Right lobe of liver (tissue), 6 donors: ENCODE data around the gene DIS3L2. TPM values are rescaled to one million over a fixed set of nuclear protein-coding genes. Genes with fewer than 3 reads are reported as not detected.

Experiments
- ATAC-seq, 4 donors: fragments of 200-7000 bp; cut with Tn5 transposase; one replicate each; pipeline ENCODE4 v1.9.1; 2020; ENCODE audit warnings: mild to moderate bottlenecking in 4 of 4, moderate library complexity in 4 of 4
- DNase-seq, 3 donors: peaks; one replicate each; pipeline ENCODE4 v3.0.0-alpha.2; 2020
- H3K27ac ChIP-seq, 3 donors: fragments of 200-600 bp; one replicate each; pipeline ENCODE4 v1.8.0; 2022
- H3K27me3 ChIP-seq, 2 donors: fragments of 200-600 bp; one replicate each; pipeline ENCODE4 v1.8.0; 2022
- H3K36me3 ChIP-seq, 4 donors: fragments of 200-600 bp; sonication (generic) in 1 of 4; one replicate each; pipeline versions ENCODE4 v1.5.1 to v1.8.0; 2017 to 2022; ENCODE audit warnings: control low read depth in 1 of 4
- H3K4me1 ChIP-seq, 4 donors: fragments of 200-600 bp; sonication (generic) in 1 of 4; one replicate each; pipeline versions ENCODE4 v1.5.1 to v1.8.0; 2017 to 2022; ENCODE audit warnings: control low read depth in 1 of 4
- H3K4me3 ChIP-seq, 3 donors: fragments of 200-600 bp; one replicate each; pipeline ENCODE4 v1.8.0; 2022
- H3K9me3 ChIP-seq, 4 donors: fragments of 200-600 bp; sonication (generic) in 1 of 4; one replicate each; pipeline versions ENCODE4 v1.5.1 to v1.8.0; 2017 to 2022; ENCODE audit warnings: control low read depth in 1 of 4
- POLR2A ChIP-seq: fragments of 450-650 bp; IDR thresholded peaks from one replicate; pipeline ENCODE4 v1.6.1; 2017; ENCODE audit warnings: antibody characterized with exemption, mild to moderate bottlenecking
- WGBS: methylation state at CpG from one replicate; pipeline ENCODE4 v1.1.6; 2018; ENCODE audit warnings: low coverage, low lambda C conversion rate; ENCODE audit not compliant: insufficient coverage; ENCODE audit errors: missing lambda C conversion rate; 5-methylcytosine and 5-hydroxymethylcytosine counted together
- intact Hi-C, 2 donors: fragments of 100-400 bp; cut with DNase I; formaldehyde crosslinking; loops; one replicate each; pipeline versions ENCODE4 v1.11.2 to v1.14.1; 2022
- total RNA-seq, 6 experiments: library from RNA; depleted of rRNA in 2 of 6; stranded (reverse); fragments of >200 nt in 2 of 6; fragmentation: NEBNext Ultra II Directional in 3 of 6; extraction: Animal tissue kit (Norgen Biotek cat#: 25700) in 3 of 6; gene quantifications; one replicate each; pipeline versions ENCODE4 v1.1.0 to v1.2.4, GENCODE V29; 2016 to 2023
- TF ChIP-seq, protein P1 (sequence below), 4 donors: fragments of 200-600 bp in 3 of 4; fragments of 450-650 bp in 1 of 4; IDR thresholded peaks; one replicate each; pipeline versions ENCODE4 v1.5.1 to v1.8.0; 2016 to 2022; ENCODE audit warnings: antibody characterized with exemption in 4 of 4, mild to moderate bottlenecking in 2 of 4
- donor health status: DM: no; HTN: yes; CAD: no.
- donor health status: DM: no; HTN: no; CAD: no.
- donor health status: DM: no; HTN: no; CAD: no.
- donor health status: DM: no; HTN: yes; CAD: no.
- donor health status: DM: no; HTN: yes; CAD: no.

DIS3L2 gene
- total RNA-seq, 6 experiments from 2014 or later: 8.1 to 22.3 (median 16.7) TPM

DNA sequence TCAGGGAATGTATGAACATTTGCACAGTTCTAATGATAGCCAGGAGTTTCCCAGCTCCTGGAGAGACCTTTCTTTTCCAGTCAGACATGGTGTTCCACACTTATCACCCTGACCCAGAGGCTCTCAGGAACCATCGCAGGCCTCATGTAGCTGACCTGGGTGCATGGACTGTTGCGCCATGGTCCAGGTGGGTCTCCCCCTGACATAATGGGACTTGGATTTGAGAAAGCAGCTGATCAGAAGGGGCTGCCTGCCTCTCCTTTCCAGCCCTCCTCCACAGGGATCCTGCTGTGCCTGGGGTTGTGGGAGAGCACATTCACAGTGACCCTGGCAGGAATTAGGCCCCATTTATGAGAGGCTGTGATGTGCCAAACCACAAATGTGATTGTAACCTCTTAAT lies 283.6 kb downstream of the DIS3L2 start:
- DNase-seq: no peak
- 100% methylated on average over 2 of the region's 2 CpGs for WGBS
- intact Hi-C loops: no loop called here

GRCh38 chr2:232246245-232246644 lies 284.7 kb downstream of the DIS3L2 start:
- Histone ChIP-seq H3K4me3 (no peak overlapping the region), H3K27me3 (no peaks in the 10 kb centered on the region), H3K36me3 (no peaks in the 10 kb centered on the region), H3K9me3 (no peaks in the 10 kb centered on the region), H3K4me1 (no peaks in the 10 kb centered on the region), H3K27ac (no peak overlapping the region)
- intact Hi-C loops: no loop called here
- ATAC-seq: no peak
- 100% methylated on average over 1 of the region's 3 CpGs for whole genome bisulfite sequencing
- TF ChIP-seq, protein P1, sequence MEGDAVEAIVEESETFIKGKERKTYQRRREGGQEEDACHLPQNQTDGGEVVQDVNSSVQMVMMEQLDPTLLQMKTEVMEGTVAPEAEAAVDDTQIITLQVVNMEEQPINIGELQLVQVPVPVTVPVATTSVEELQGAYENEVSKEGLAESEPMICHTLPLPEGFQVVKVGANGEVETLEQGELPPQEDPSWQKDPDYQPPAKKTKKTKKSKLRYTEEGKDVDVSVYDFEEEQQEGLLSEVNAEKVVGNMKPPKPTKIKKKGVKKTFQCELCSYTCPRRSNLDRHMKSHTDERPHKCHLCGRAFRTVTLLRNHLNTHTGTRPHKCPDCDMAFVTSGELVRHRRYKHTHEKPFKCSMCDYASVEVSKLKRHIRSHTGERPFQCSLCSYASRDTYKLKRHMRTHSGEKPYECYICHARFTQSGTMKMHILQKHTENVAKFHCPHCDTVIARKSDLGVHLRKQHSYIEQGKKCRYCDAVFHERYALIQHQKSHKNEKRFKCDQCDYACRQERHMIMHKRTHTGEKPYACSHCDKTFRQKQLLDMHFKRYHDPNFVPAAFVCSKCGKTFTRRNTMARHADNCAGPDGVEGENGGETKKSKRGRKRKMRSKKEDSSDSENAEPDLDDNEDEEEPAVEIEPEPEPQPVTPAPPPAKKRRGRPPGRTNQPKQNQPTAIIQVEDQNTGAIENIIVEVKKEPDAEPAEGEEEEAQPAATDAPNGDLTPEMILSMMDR (IDR thresholded peaks at IDR 0.05): no peak
- no peak for TF ChIP-seq POLR2A
- no peak for DNase-seq

More for the DNA sequence above, 283.6 kb downstream of the DIS3L2 start:
- H3K9me3 ChIP-seq: no peaks in the 10 kb centered on the region
- TF ChIP-seq, protein P1 (IDR thresholded peaks at IDR 0.05): no peak
- no peak for TF ChIP-seq POLR2A
- no peak overlapping the region for H3K4me3 ChIP-seq
- H3K4me1 ChIP-seq: no peaks in the 10 kb centered on the region
- H3K27me3 ChIP-seq: no peaks in the 10 kb centered on the region
- H3K27ac ChIP-seq: no peak overlapping the region
- no peak for ATAC-seq
- no peaks in the 10 kb centered on the region for H3K36me3 ChIP-seq

DNA sequence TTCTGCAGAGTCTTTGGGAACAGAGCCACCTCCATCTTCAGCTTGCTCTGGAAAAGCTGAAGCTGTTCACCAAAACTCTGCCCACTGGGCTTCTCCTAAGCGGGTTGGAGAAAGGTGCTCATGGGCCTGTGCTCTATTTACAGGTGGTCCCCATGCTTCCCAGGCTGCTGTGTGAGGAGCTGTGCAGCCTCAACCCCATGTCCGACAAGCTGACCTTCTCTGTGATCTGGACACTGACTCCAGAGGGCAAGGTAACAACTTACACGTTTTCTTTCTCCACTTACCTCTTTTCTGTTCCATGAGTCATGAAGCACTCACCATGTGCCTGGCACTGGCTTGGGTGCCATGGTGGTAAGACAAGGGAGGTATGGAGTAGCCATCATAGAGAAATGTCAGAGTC lies 287.6 kb downstream of the DIS3L2 start:
- intact Hi-C loops: no loop called here

GRCh38 chr2:232250246-232251175 lies 289.0 kb downstream of the DIS3L2 start:
- no peak for ATAC-seq
- intact Hi-C loops: no loop called here
- H3K4me3 ChIP-seq: no peak overlapping the region
- DNase-seq: no peak
- WGBS: 80% methylated on average over 5 of the region's 5 CpGs
- peaks cover 0 to 4% (median 0%) of the 10 kb centered on the region in 4 donors for H3K36me3 ChIP-seq
- H3K27me3 ChIP-seq: no peaks in the 10 kb centered on the region
- H3K9me3 ChIP-seq: no peaks in the 10 kb centered on the region
- TF ChIP-seq, protein P1 (IDR thresholded peaks at IDR 0.05): no peak
- TF ChIP-seq POLR2A: no peak
- no peaks in the 10 kb centered on the region for H3K4me1 ChIP-seq
- no peak overlapping the region for H3K27ac ChIP-seq

More for the DNA sequence above, 287.6 kb downstream of the DIS3L2 start:
- peaks cover 0 to 4% (median 0%) of the 10 kb centered on the region in 4 donors for H3K36me3 ChIP-seq
- H3K9me3 ChIP-seq: no peaks in the 10 kb centered on the region
- no peak overlapping the region for H3K27ac ChIP-seq
- H3K4me3 ChIP-seq: no peak overlapping the region
- TF ChIP-seq, protein P1 (IDR thresholded peaks at IDR 0.05): no peak
- TF ChIP-seq POLR2A: no peak
- ATAC-seq: no peak
- 86% methylated on average over 1 of the region's 3 CpGs for WGBS
- no peaks in the 10 kb centered on the region for H3K4me1 ChIP-seq
- DNase-seq: no peak
- H3K27me3 ChIP-seq: no peaks in the 10 kb centered on the region
